ENCODE measurements around the gene NT5DC3. TPM values are rescaled to one million over a fixed set of nuclear protein-coding genes. Genes with fewer than 3 reads are reported as not detected.

Gene NT5DC3
- polyA plus RNA-seq, 2 of the 4 experiments (the other 2 are of a cell fraction), result 5.2 to 5.6 TPM

DNA sequence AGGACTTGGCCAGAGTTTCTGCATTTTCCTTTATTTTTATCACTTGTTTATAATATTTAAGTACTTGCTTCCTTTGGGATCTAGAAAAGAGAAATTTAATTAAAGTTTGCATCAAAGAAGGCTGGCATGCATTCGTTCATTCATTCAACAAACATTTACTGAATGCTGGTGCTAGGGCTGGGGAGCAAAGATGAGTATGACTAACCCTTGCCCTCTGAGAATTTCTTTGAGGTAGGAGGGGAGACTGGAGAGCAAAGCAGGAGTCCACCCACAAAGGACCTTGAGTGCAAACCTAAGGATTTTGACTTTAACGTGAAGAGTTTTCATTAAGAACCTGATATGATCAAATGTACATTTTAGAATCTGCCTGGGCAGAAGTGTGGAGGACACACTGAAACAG, 16.1 kb upstream of the NT5DC3 start:
- Histone ChIP-seq H3K9me3 (no peaks in the 10 kb centered on the region), H3K27ac (peak overlapping the region; percentile 82 to 86; a peak in 3 of 6 replicates), H3K4me1 (peaks cover 27% of the 10 kb centered on the region), H3K4me2 (no peak overlapping the region), H3K4me3 (no peak overlapping the region)
- no peak for FAIRE-seq
- ChIA-PET CTCF (interaction anchor here (0.8 to 2.9 kb wide), 2 partner anchors 14 to 16 kb away, joined by 3 to 7 read pairs; partner anchors contain the start of gene NT5DC3), POLR2A (no interaction called here)
- ATAC-seq, result no peak
- WGBS (ENCODE audit: missing lambda C conversion rate), result 70% methylated on average over 2 of the region's 2 CpGs
- TF ChIP-seq ELK1 (IDR thresholded peaks at IDR 0.05; ENCODE audit: low read depth, low read length), result no peak
- TF ChIP-seq, protein P1, sequence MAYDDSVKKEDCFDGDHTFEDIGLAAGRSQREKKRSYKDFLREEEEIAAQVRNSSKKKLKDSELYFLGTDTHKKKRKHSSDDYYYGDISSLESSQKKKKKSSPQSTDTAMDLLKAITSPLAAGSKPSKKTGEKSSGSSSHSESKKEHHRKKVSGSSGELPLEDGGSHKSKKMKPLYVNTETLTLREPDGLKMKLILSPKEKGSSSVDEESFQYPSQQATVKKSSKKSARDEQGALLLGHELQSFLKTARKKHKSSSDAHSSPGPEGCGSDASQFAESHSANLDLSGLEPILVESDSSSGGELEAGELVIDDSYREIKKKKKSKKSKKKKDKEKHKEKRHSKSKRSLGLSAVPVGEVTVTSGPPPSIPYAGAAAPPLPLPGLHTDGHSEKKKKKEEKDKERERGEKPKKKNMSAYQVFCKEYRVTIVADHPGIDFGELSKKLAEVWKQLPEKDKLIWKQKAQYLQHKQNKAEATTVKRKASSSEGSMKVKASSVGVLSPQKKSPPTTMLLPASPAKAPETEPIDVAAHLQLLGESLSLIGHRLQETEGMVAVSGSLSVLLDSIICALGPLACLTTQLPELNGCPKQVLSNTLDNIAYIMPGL (CRISPR knock-in tag; IDR thresholded peaks at IDR 0.05; ENCODE audit: borderline replicate concordance), result no peak
- TF ChIP-seq TP53 (CRISPR knock-in tag; IDR thresholded peaks at IDR 0.05), result no peak
- no peak for TF ChIP-seq ZNF302 (CRISPR knock-in tag; IDR thresholded peaks at IDR 0.05)
- no peak for TF ChIP-seq ZC3H11A (IDR thresholded peaks at IDR 0.05)
- TF ChIP-seq POLR2AphosphoS2 (conservative IDR thresholded peaks at IDR 0.05; ENCODE audit: low read length), result no peak
- no peak for TF ChIP-seq SMC3 (IDR thresholded peaks at IDR 0.05)
- no peak for TF ChIP-seq POLR2A (IDR thresholded peaks at IDR 0.05; ENCODE audit: low read length)
- TF ChIP-seq, protein P2, sequence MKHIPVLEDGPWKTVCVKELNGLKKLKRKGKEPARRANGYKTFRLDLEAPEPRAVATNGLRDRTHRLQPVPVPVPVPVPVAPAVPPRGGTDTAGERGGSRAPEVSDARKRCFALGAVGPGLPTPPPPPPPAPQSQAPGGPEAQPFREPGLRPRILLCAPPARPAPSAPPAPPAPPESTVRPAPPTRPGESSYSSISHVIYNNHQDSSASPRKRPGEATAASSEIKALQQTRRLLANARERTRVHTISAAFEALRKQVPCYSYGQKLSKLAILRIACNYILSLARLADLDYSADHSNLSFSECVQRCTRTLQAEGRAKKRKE (CRISPR knock-in tag; IDR thresholded peaks at IDR 0.05; ENCODE audit: low read depth), result no peak
- TF ChIP-seq ESRRA (IDR thresholded peaks at IDR 0.05; ENCODE audit: borderline replicate concordance, low read length), result no peak
- no peak for TF ChIP-seq PHF8 (IDR thresholded peaks at IDR 0.05; ENCODE audit: borderline replicate concordance, low read depth)
- no peak for TF ChIP-seq BHLHE40 (IDR thresholded peaks at IDR 0.05; ENCODE audit: low read depth, low read length)
- TF ChIP-seq HOXA7 (CRISPR knock-in tag; IDR thresholded peaks at IDR 0.05), result no peak
- TF ChIP-seq, protein P3, sequence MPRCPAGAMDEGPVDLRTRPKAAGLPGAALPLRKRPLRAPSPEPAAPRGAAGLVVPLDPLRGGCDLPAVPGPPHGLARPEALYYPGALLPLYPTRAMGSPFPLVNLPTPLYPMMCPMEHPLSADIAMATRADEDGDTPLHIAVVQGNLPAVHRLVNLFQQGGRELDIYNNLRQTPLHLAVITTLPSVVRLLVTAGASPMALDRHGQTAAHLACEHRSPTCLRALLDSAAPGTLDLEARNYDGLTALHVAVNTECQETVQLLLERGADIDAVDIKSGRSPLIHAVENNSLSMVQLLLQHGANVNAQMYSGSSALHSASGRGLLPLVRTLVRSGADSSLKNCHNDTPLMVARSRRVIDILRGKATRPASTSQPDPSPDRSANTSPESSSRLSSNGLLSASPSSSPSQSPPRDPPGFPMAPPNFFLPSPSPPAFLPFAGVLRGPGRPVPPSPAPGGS (IDR thresholded peaks at IDR 0.05), result no peak
- no peak for TF ChIP-seq JUN (IDR thresholded peaks at IDR 0.05)
- DNase-seq (ENCODE audit: low read depth in 1 of 2, low spot score in 1 of 2), result no peak

GRCh38 chr12:103855896-103856657, 15.0 kb upstream of the NT5DC3 start:
- TF ChIP-seq NR3C1 (IDR thresholded peaks at IDR 0.05) (no peak), EHF (CRISPR knock-in tag; IDR thresholded peaks at IDR 0.05) (no peak), MAZ (IDR thresholded peaks at IDR 0.05; ENCODE audit: borderline replicate concordance, low read depth, low read length) (no peak), EP300 (IDR thresholded peaks at IDR 0.05) (no peak)
- Histone ChIP-seq H3K4me1 (peaks cover 27% of the 10 kb centered on the region), H3K4me2 (no peak overlapping the region), H3K9me3 (no peaks in the 10 kb centered on the region), H3K27ac (peak overlapping the region; percentile 3 to 17; a peak in 2 of 6 replicates), H3K4me3 (no peak overlapping the region)
- DNase-seq (ENCODE audit: low read depth in 1 of 2, low spot score in 1 of 2), result no peak
- POLR2A ChIA-PET, result interaction anchor here (0.9 kb wide), 1 partner anchor 282 kb away, joined by 3 read pairs; the partner anchor contains the start of gene NFYB
- CTCF ChIA-PET, result interaction anchor here (1.0 kb wide), 1 partner anchor 15 kb away, joined by 3 read pairs; no protein-coding TSS in a partner anchor
- ATAC-seq, result no peak
- 92% methylated on average over 8 of the region's 8 CpGs for WGBS (ENCODE audit: missing lambda C conversion rate)
- no peak for FAIRE-seq
